ENCODE results near the gene AXL. TPM values are rescaled to one million over a fixed set of nuclear protein-coding genes. Genes with fewer than 3 reads are reported as not detected.

AXL gene
- total and polyA plus RNA-seq, 7 donors = 3.3 to 13.6 (median 8.4) TPM

DNA sequence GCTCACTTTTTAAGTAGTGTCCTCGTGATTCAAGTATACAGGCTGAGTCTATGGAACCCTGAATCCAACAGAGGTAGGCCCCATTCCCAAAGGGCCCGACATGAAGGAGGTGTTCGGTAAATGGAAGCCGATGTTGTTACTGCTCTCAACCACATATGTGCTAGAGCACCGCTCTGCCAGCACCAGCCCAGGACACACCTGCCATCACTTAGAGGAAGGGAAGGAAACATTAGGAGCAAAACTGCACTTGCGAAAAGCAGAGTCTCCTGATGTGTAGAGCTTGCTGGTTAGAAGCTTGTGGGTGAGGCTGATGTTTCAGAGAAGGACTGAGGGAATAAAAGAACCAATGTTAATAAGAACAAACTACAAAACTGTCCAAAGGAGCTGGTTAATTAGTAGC is 81.5 kb downstream of the AXL start:
- H3K4me3 ChIP-seq = no peak overlapping the region
- peak overlapping the region; percentile 82 for H3K27ac ChIP-seq
- H3K9me3 ChIP-seq = no peaks in the 10 kb centered on the region
- intact Hi-C loops (cut with DNase I) = no loop called here
- 53 to 67% (median 67%) methylated on average over 6 of the region's 6 CpGs for WGBS, 3 donors
- TF ChIP-seq, protein P1, sequence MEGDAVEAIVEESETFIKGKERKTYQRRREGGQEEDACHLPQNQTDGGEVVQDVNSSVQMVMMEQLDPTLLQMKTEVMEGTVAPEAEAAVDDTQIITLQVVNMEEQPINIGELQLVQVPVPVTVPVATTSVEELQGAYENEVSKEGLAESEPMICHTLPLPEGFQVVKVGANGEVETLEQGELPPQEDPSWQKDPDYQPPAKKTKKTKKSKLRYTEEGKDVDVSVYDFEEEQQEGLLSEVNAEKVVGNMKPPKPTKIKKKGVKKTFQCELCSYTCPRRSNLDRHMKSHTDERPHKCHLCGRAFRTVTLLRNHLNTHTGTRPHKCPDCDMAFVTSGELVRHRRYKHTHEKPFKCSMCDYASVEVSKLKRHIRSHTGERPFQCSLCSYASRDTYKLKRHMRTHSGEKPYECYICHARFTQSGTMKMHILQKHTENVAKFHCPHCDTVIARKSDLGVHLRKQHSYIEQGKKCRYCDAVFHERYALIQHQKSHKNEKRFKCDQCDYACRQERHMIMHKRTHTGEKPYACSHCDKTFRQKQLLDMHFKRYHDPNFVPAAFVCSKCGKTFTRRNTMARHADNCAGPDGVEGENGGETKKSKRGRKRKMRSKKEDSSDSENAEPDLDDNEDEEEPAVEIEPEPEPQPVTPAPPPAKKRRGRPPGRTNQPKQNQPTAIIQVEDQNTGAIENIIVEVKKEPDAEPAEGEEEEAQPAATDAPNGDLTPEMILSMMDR (IDR thresholded peaks at IDR 0.05) = no peak
- H3K27me3 ChIP-seq (ENCODE audit: insufficient read depth in 3 of 3, low read length in 2 of 3) = no peaks in the 10 kb centered on the region
- DNase-seq (no peak), ATAC-seq (no peak)
- H3K36me3 ChIP-seq (ENCODE audit: insufficient read depth in 1 of 2, low read depth in 1 of 2) = peaks cover 7 to 71% of the 10 kb centered on the region in 2 donors
- peaks cover 32% of the 10 kb centered on the region for H3K4me1 ChIP-seq

DNA sequence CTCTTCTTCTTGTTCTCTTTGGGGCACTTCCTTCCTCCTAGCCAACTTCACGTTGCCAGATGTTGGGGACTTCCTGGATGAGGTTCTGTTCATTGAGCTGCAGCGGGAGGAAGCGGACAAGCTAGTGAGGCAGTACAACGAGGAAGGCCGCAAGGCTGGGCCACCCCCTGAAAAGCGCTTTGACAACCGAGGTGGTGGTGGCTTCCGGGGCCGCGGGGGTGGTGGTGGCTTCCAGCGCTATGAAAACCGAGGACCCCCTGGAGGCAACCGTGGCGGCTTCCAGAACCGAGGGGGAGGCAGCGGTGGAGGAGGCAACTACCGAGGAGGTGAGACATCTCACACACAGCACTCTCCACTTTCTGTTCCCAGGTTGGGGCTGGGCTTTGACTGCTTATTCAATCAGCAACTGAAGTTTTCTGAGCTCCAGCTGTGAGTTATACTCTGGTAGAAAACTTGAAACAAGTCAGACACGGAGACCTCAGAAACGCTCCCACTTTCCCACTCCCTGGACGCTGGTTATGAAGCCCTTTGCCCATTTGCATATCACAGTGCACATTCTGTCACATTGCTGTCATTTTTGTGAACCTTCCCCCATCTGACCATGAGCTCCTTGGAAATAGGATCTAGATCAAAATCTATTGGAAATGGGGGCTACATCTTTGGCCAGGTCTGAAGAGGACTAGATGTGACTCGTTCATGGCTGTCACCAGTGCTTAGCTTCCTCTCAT is 83.8 kb downstream of the AXL start:
- Histone ChIP-seq H3K4me1 (peaks cover 25% of the 10 kb centered on the region), H3K27me3 (ENCODE audit: insufficient read depth in 3 of 3, low read length in 2 of 3) (no peaks in the 10 kb centered on the region), H3K36me3 (ENCODE audit: insufficient read depth in 1 of 2, low read depth in 1 of 2) (peaks cover 12 to 74% of the 10 kb centered on the region in 2 donors), H3K9me3 (no peaks in the 10 kb centered on the region), H3K4me3 (no peak overlapping the region), H3K27ac (no peak overlapping the region)
- intact Hi-C loops (cut with DNase I) = no loop called here
- ATAC-seq (no peak), DNase-seq (no peak)
- TF ChIP-seq, protein P1 (IDR thresholded peaks at IDR 0.05) = no peak
- WGBS, 3 donors = 60 to 76% (median 69%) methylated on average over 21 of the region's 21 CpGs

DNA sequence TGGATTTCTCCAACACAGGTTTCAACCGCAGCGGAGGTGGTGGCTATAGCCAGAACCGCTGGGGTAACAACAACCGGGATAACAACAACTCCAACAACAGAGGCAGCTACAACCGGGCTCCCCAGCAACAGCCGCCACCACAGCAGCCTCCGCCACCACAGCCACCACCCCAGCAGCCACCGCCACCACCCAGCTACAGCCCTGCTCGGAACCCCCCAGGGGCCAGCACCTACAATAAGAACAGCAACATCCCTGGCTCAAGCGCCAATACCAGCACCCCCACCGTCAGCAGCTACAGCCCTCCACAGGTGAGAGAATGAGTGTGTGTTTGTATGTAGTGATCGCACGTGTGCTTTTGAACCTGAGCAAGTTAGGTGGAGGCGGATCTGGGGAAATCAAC is 84.9 kb downstream of the AXL start:
- H3K4me1 ChIP-seq = peaks cover 24% of the 10 kb centered on the region
- no peak for ATAC-seq

DNA sequence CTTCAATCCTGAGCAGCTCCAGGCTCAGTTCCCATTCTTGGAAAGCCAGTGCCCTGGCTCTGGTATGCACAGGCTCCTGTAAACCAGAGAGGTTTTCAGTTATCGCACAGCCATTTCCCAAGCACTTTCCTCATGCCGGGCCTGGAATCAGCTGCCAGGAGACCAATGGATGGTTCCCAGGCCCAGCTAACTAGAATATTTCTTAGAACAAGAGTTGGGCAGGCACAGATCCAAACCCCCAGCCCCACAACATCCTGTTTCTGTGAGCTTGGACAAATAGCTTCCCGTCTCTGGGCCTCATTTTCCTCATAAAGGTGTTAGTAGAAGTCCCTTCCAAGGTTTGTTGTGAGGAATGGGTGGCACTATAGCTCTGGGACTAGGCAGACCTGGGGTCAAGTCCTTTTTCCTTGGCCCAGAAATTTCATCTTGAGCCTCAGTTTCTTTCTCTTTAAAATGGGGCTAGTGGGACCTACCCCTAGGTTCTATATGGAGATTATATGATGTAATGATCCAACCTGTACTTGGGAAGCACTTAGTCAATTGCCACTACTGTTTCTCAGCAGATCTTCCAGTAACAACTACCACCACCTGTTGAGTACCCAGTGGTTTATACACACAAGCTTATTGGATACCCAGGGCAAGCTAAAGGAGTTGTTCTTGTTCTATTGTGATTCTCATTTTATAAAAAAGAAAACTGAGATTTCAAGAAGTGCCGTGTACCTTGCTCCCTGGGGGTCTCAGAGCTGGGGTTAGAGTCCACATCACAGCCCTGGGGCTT is 85.9 kb downstream of the AXL start:
- H3K4me3 ChIP-seq = no peak overlapping the region
- no peak for DNase-seq
- no peaks in the 10 kb centered on the region for H3K27me3 ChIP-seq (ENCODE audit: insufficient read depth in 3 of 3, low read length in 2 of 3)
- H3K27ac ChIP-seq = no peak overlapping the region
- intact Hi-C loops (cut with DNase I) = loop anchor here (5.0 kb wide), 3 partner anchors 38 to 132 kb away; partner anchors contain the start of gene DMAC2 (in 1 of the 2)
- no peaks in the 10 kb centered on the region for H3K9me3 ChIP-seq
- peaks cover 20% of the 10 kb centered on the region for H3K4me1 ChIP-seq
- TF ChIP-seq, protein P1 (IDR thresholded peaks at IDR 0.05) = no peak
- peaks cover 12 to 75% of the 10 kb centered on the region in 2 donors for H3K36me3 ChIP-seq (ENCODE audit: insufficient read depth in 1 of 2, low read depth in 1 of 2)
- ATAC-seq = no peak
- WGBS, 3 donors = 73 to 79% (median 74%) methylated on average over 4 of the region's 4 CpGs

More for the DNA sequence above, 84.9 kb downstream of the AXL start:
- intact Hi-C loops (cut with DNase I) = no loop called here
- Histone ChIP-seq H3K4me3 (no peak overlapping the region), H3K36me3 (ENCODE audit: insufficient read depth in 1 of 2, low read depth in 1 of 2) (peaks cover 12 to 75% of the 10 kb centered on the region in 2 donors), H3K27me3 (ENCODE audit: insufficient read depth in 3 of 3, low read length in 2 of 3) (no peaks in the 10 kb centered on the region), H3K9me3 (no peaks in the 10 kb centered on the region), H3K27ac (no peak overlapping the region)
- 92 to 95% (median 93%) methylated on average over 14 of the region's 14 CpGs for WGBS, 3 donors
- no peak for DNase-seq
- TF ChIP-seq, protein P1 (IDR thresholded peaks at IDR 0.05) = no peak

All from psoas muscle (tissue), 8 donors.